IMR-90 (cell line): ENCODE data around the gene PIK3R3. TPM values are rescaled to one million over a fixed set of nuclear protein-coding genes. Genes with fewer than 3 reads are reported as not detected.
A peak's percentile ranks its signal among the peaks of the same experiment; 100 is the strongest.

Experiments used
- ATAC-seq: fragments of 200-7000 bp; cut with Tn5 transposase; 2 replicates; pipeline ENCODE4 v1.9.1; 2020; ENCODE audit warnings: low read depth, mild to moderate bottlenecking, moderate library complexity
- BruUV-seq: library from RNA; stranded (reverse); fragments of 400-500 nt; replicated peaks from 2 replicates; lab custom pipeline; 2021; lab: Mats Ljungman, UMichigan
- CTCF ChIA-PET: fragments of 300-600 bp; formaldehyde crosslinking; extraction: SDS; loops from one replicate; lab custom pipeline; 2021; ENCODE audit warnings: antibody characterized with exemption; lab: Yijun Ruan, JAX
- POLR2A ChIA-PET: fragments of 300-600 bp; sonication (Branson Sonifier 250); formaldehyde crosslinking; loops from one replicate; lab custom pipeline; 2022; ENCODE audit warnings: antibody characterized with exemption; ENCODE audit not compliant: unreplicated experiment; lab: Charles Lee
- DNase-seq: peaks from one replicate; pipeline ENCODE4 v3.0.0; 2013
- H2AFZ ChIP-seq: replicated peaks from 2 replicates; pipeline ENCODE3; 2013; ENCODE audit warnings: low read length, mild to moderate bottlenecking; ENCODE audit not compliant: poor library complexity
- H2AK5ac ChIP-seq: 2 replicates; pipeline ENCODE4 v1.6.1; 2013; ENCODE audit warnings: low read depth, low read length, inconsistent platforms
- H2AK9ac ChIP-seq: replicated peaks from 2 replicates; pipeline ENCODE3; 2013; ENCODE audit warnings: mild to moderate bottlenecking, low read depth, low read length, moderate library complexity; ENCODE audit not compliant: poor library complexity
- H2BK120ac ChIP-seq: 2 replicates; pipeline ENCODE4 v1.6.1; 2013; ENCODE audit warnings: low read depth, low read length, inconsistent platforms
- H2BK15ac ChIP-seq: 3 replicates; pipeline ENCODE4 v1.6.1; 2013; ENCODE audit warnings: low read depth, low read length, inconsistent platforms
- H2BK20ac ChIP-seq: 2 replicates; pipeline ENCODE4 v1.6.1; 2013; ENCODE audit warnings: low read depth, mild to moderate bottlenecking, inconsistent platforms, low read length, moderate library complexity
- H2BK5ac ChIP-seq: 2 replicates; pipeline ENCODE4 v1.6.1; 2013; ENCODE audit warnings: mild to moderate bottlenecking, low read depth, low read length, inconsistent platforms; ENCODE audit not compliant: poor library complexity, severe bottlenecking
- H3K14ac ChIP-seq: replicated peaks from 2 replicates; pipeline ENCODE4 v1.6.1; 2013; ENCODE audit warnings: low read depth, low read length, inconsistent platforms
- H3K18ac ChIP-seq: 2 replicates; pipeline ENCODE4 v1.6.1; 2013; ENCODE audit warnings: low read depth, low read length, control low read depth
- H3K23ac ChIP-seq: 2 replicates; pipeline ENCODE4 v1.6.1; 2013; ENCODE audit warnings: low read depth, low read length, inconsistent platforms
- H3K27ac ChIP-seq: 2 replicates; pipeline ENCODE4 v1.5.1; 2013; ENCODE audit warnings: mild to moderate bottlenecking, control low read depth, low read length; ENCODE audit not compliant: insufficient read depth
- H3K27me3 ChIP-seq: 2 replicates; pipeline ENCODE4 v1.6.1; 2013; ENCODE audit warnings: low read length; ENCODE audit not compliant: control insufficient read depth, insufficient read depth
- H3K36me3 ChIP-seq: 2 replicates; pipeline ENCODE4 v1.6.1; 2013; ENCODE audit warnings: low read length, mixed read lengths; ENCODE audit not compliant: control insufficient read depth, insufficient read depth
- H3K4ac ChIP-seq: 2 replicates; pipeline ENCODE4 v1.6.1; 2013; ENCODE audit warnings: low read depth, low read length, inconsistent platforms
- H3K4me1 ChIP-seq: 2 replicates; pipeline ENCODE4 v1.6.1; 2013; ENCODE audit warnings: low read length, mixed read lengths; ENCODE audit not compliant: control insufficient read depth, insufficient read depth
- H3K4me2 ChIP-seq: 2 replicates; pipeline ENCODE4 v1.6.1; 2013; ENCODE audit warnings: low read depth, mild to moderate bottlenecking, control low read depth, low read length, moderate library complexity
- H3K4me3 ChIP-seq: 2 replicates; pipeline ENCODE4 v1.5.1; 2013; ENCODE audit warnings: low read depth, mild to moderate bottlenecking, control low read depth, low read length, moderate library complexity; ENCODE audit not compliant: insufficient read depth
- H3K56ac ChIP-seq: 2 replicates; pipeline ENCODE4 v1.6.1; 2013; ENCODE audit warnings: low read length, inconsistent platforms; ENCODE audit not compliant: insufficient read depth; ENCODE audit errors: extremely low read depth
- H3K79me1 ChIP-seq, 2 experiments: 2 replicates each; pipeline ENCODE4 v1.6.1; 2013; ENCODE audit warnings: low read length in 2 of 2, inconsistent platforms in 1 of 2, low read depth in 1 of 2
- H3K9ac ChIP-seq: 2 replicates; pipeline ENCODE4 v1.6.1; 2013; ENCODE audit warnings: low read depth, low read length, control low read depth
- H3K9me1 ChIP-seq: 2 replicates; pipeline ENCODE4 v1.6.1; 2013; ENCODE audit warnings: low read length, inconsistent platforms; ENCODE audit not compliant: insufficient read depth
- H3K9me3 ChIP-seq: 2 replicates; pipeline ENCODE4 v1.6.1; 2013; ENCODE audit warnings: low read length; ENCODE audit not compliant: control insufficient read depth, insufficient read depth
- H4K20me1 ChIP-seq: 2 replicates; pipeline ENCODE4 v1.6.1; 2013; ENCODE audit warnings: low read length, inconsistent platforms; ENCODE audit not compliant: insufficient read depth
- H4K5ac ChIP-seq: 2 replicates; pipeline ENCODE4 v1.6.1; 2013; ENCODE audit warnings: mild to moderate bottlenecking, low read depth, low read length, control low read depth
- H4K8ac ChIP-seq, 2 experiments: 2 replicates each; pipeline ENCODE4 v1.6.1; 2013; ENCODE audit warnings: low read depth in 2 of 2, low read length in 2 of 2, control low read depth in 1 of 2, inconsistent platforms in 1 of 2
- H4K91ac ChIP-seq: 2 replicates; pipeline ENCODE4 v1.6.1; 2013; ENCODE audit warnings: low read depth, low read length, inconsistent platforms; ENCODE audit not compliant: insufficient read depth
- CEBPB ChIP-seq: IDR thresholded peaks from 2 replicates; pipeline ENCODE4 v1.6.1; 2012; ENCODE audit warnings: low read depth, low read length, improper control_type of control experiment
- FOS ChIP-seq: fragments of 150-350 bp; IDR thresholded peaks from 2 replicates; pipeline ENCODE4 v1.6.1; 2016; ENCODE audit warnings: low read depth, low read length
- WGBS, 2 experiments: methylation state at CpG; one replicate each; pipeline versions ENCODE4 v1.1.5 to v1.1.7; 2013; ENCODE audit warnings: missing lambda C conversion rate in 2 of 2; ENCODE audit not compliant: insufficient read length in 1 of 2; ENCODE audit errors: extremely low coverage in 2 of 2; 5-methylcytosine and 5-hydroxymethylcytosine counted together
- dilution Hi-C: fragments of 300-500 bp; cut with HindIII; formaldehyde crosslinking; loops from one replicate; pipeline ENCODE4 v1.14.3; 2018; ENCODE audit warnings: low sequenced_read_pairs; ENCODE audit not compliant: unreplicated experiment
- in situ Hi-C: fragments of 300-500 bp; cut with MboI; formaldehyde crosslinking; loops from 3 replicates; pipeline ENCODE4 v1.14.3; 2019; ENCODE audit warnings: low sequenced_read_pairs, inconsistent platforms, mixed read lengths
- intact Hi-C: fragments of 100-400 bp; cut with micrococcal nuclease; formaldehyde crosslinking; loops from 2 replicates; pipeline ENCODE4 v1.10.0; 2022
- polyA plus RNA-seq, 3 experiments: library from polyadenylated mRNA; depleted of rRNA; stranded (reverse); fragments of >200 nt; gene quantifications; 2 replicates each; pipeline ENCODE4 v1.2.3, GENCODE V29; 2012; ENCODE audit warnings: low replicate concordance in 1 of 3
- total RNA-seq: library from RNA; depleted of rRNA; stranded (reverse); fragments of >200 nt; gene quantifications from 2 replicates; pipeline ENCODE4 v1.2.3, GENCODE V29; 2012

PIK3R3 gene
- total and polyA plus RNA-seq, 2 of the 4 experiments (the other 2 are of a cell fraction) = 5.3 to 9.9 TPM

DNA sequence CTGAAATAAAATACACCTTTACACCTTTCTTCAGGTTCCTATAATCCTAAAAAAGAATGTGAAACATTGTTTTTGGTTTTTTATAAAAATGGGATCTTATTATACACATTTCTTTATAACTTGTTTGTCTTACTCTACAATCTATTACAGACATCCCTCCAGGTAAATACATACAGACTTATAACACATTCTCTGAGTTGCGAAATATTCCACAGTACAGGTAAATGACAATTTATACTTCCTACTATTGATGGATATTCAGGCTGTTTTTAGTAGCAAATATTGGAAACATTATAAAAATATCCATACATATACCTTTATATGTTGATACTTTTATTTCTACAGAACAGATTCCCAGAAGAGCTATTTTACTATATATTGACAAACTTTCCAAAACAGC, 20.3 kb downstream of the PIK3R3 start:
- H4K8ac ChIP-seq = no peak overlapping the region
- dilution Hi-C loops = no loop called here
- H3K18ac ChIP-seq = no peak overlapping the region
- WGBS, 2 experiments = no CpG with 5 or more reads among the region's 1 CpG
- no peak overlapping the region for H3K23ac ChIP-seq
- H2BK20ac ChIP-seq = no peak overlapping the region
- no peak overlapping the region for H2BK5ac ChIP-seq
- H3K4ac ChIP-seq = no peak overlapping the region
- no TSS peak for BruUV-seq
- no peak overlapping the region for H3K4me3 ChIP-seq
- no peak overlapping the region for H2AK9ac ChIP-seq
- H3K9me1 ChIP-seq = no peaks in the 10 kb centered on the region
- H3K27me3 ChIP-seq = no peaks in the 10 kb centered on the region
- H3K4me1 ChIP-seq = no peaks in the 10 kb centered on the region
- H2BK120ac ChIP-seq = no peak overlapping the region
- no peak overlapping the region for H4K5ac ChIP-seq
- in situ Hi-C loops = no loop called here
- no peak overlapping the region for H3K56ac ChIP-seq
- no peak overlapping the region for H3K14ac ChIP-seq
- intact Hi-C loops = no loop called here
- no peak overlapping the region for H3K4me2 ChIP-seq
- H3K9ac ChIP-seq = no peak overlapping the region
- ATAC-seq (no peak), DNase-seq (no peak)
- POLR2A ChIA-PET = no interaction called here
- no peak overlapping the region for H3K27ac ChIP-seq
- H3K9me3 ChIP-seq = no peaks in the 10 kb centered on the region
- H4K91ac ChIP-seq = no peak overlapping the region
- peaks cover 0 to 10% of the 10 kb centered on the region in 2 experiments; a peak in 1 of 4 replicates for H3K79me1 ChIP-seq
- H2BK15ac ChIP-seq = no peak overlapping the region
- no peak for TF ChIP-seq FOS
- peak; percentile 78 for TF ChIP-seq CEBPB
- H3K36me3 ChIP-seq = no peaks in the 10 kb centered on the region
- H2AFZ ChIP-seq = no peak overlapping the region
- CTCF ChIA-PET = no interaction called here
- H2AK5ac ChIP-seq = no peak overlapping the region
- H4K20me1 ChIP-seq = no peaks in the 10 kb centered on the region
